Testis (tissue), 2 donors: ENCODE measurements around the gene TUT7.

Source experiments
- CTCF ChIP-seq, 3 experiments: fragments of 450-650 bp in 2 of 3; fragments of 200-600 bp in 1 of 3; sonication (generic) in 1 of 3; IDR thresholded peaks; one replicate each; pipeline ENCODE4 v1.5.1; 2016 to 2019; ENCODE audit warnings: antibody characterized with exemption in 3 of 3, mild to moderate bottlenecking in 2 of 3, moderate library complexity in 1 of 3
- POLR2A ChIP-seq: fragments of 450-650 bp; IDR thresholded peaks from one replicate; pipeline ENCODE4 v1.6.1; 2017; ENCODE audit warnings: antibody characterized with exemption, mild to moderate bottlenecking, moderate library complexity

- TF ChIP-seq CTCF (IDR thresholded peaks at IDR 0.05), result no peak
- TF ChIP-seq POLR2A, result no peak
These were observed 107.5 kb downstream of the TUT7 start for GRCh38 chr9:86246752-86247161.
